SK-N-SH (cell line): ENCODE data around the gene BCL11A. TPM values are rescaled to one million over a fixed set of nuclear protein-coding genes. Genes with fewer than 3 reads are reported as not detected.

Experiments
- CTCF ChIA-PET: fragments of 300-600, 350-600 bp; formaldehyde crosslinking; extraction: SDS; loops from one replicate; lab custom pipeline; 2021; lab: Yijun Ruan, JAX
- POLR2A ChIA-PET: fragments of 350-600 bp; sonication (Branson Sonifier 250); formaldehyde crosslinking; extraction: SDS; loops from one replicate; lab custom pipeline; 2020; ENCODE audit warnings: antibody characterized with exemption, inconsistent platforms; lab: Yijun Ruan, JAX
- DNase-seq: peaks from one replicate; pipeline ENCODE4 v3.0.0; 2012
- H2AFZ ChIP-seq: fragments of 200-600 bp; sonication (generic); 2 replicates; pipeline ENCODE4 v1.8.1; 2016; ENCODE audit warnings: antibody characterized with exemption, mild to moderate bottlenecking, low read depth
- H3F3A ChIP-seq: fragments of 200-600 bp; sonication (generic); replicated peaks from 2 replicates; pipeline ENCODE3; 2016; ENCODE audit warnings: antibody characterized with exemption, mild to moderate bottlenecking; ENCODE audit not compliant: insufficient read depth
- H3K27ac ChIP-seq, 2 experiments: fragments of 200-500 bp in 1 of 2; fragments of 200-600 bp in 1 of 2; sonication (Bioruptor generic) in 1 of 2; sonication (generic), shearing (Covaris generic) in 1 of 2; 2 replicates each; pipeline versions ENCODE4 v1.5.1 to v1.6.1; 2014 to 2016; ENCODE audit warnings: low read depth in 2 of 2, inconsistent platforms in 1 of 2, low read length in 1 of 2, mild to moderate bottlenecking in 1 of 2, mixed read lengths in 1 of 2
- H3K27me3 ChIP-seq: fragments of 200-600 bp; sonication (generic), shearing (Covaris generic); 2 replicates; pipeline ENCODE4 v1.6.1; 2016; ENCODE audit warnings: mixed run types; ENCODE audit not compliant: insufficient read depth
- H3K36me3 ChIP-seq, 2 experiments: fragments of 200-500 bp in 1 of 2; fragments of 200-600 bp in 1 of 2; sonication (Bioruptor generic) in 1 of 2; sonication (generic) in 1 of 2; replicated peaks in 1 of 2; 2 replicates each; pipeline versions ENCODE3 to v1.5.1; 2014 to 2016; ENCODE audit warnings: low read length in 1 of 2, mild to moderate bottlenecking in 1 of 2; ENCODE audit not compliant: insufficient read depth in 2 of 2, control insufficient read depth in 1 of 2
- H3K4me1 ChIP-seq, 2 experiments: fragments of 200-500 bp in 1 of 2; fragments of 200-600 bp in 1 of 2; sonication (Bioruptor generic) in 1 of 2; sonication (generic), shearing (Covaris generic) in 1 of 2; 2 replicates each; pipeline versions ENCODE4 v1.5.1 to v1.6.1; 2014 to 2016; ENCODE audit warnings: low read depth in 1 of 2, low read length in 1 of 2, mixed run types in 1 of 2; ENCODE audit not compliant: insufficient read depth in 2 of 2, control insufficient read depth in 1 of 2
- H3K4me2 ChIP-seq: fragments of 200-600 bp; sonication (generic), shearing (Covaris generic); 2 replicates; pipeline ENCODE4 v1.6.1; 2017; ENCODE audit warnings: mixed run types
- H3K4me3 ChIP-seq, 2 experiments: fragments of 200-500 bp in 1 of 2; fragments of 200-600 bp in 1 of 2; sonication (Bioruptor generic) in 1 of 2; sonication (generic), shearing (Covaris generic) in 1 of 2; 2 replicates each; pipeline versions ENCODE4 v1.5.1 to v1.8.1; 2014 to 2016; ENCODE audit warnings: low read depth in 2 of 2, inconsistent platforms in 1 of 2, low read length in 1 of 2, mild to moderate bottlenecking in 1 of 2, mixed read lengths in 1 of 2, moderate library complexity in 1 of 2
- H3K79me2 ChIP-seq: fragments of 200-600 bp; sonication (generic); 2 replicates; pipeline ENCODE4 v1.8.1; 2017; ENCODE audit warnings: mild to moderate bottlenecking; ENCODE audit not compliant: insufficient read depth
- H3K9ac ChIP-seq: fragments of 200-600 bp; sonication (generic); 2 replicates; pipeline ENCODE4 v1.6.1; 2017; ENCODE audit warnings: mixed run types
- H3K9me2 ChIP-seq: fragments of 200-600 bp; sonication (generic); 2 replicates; pipeline ENCODE4 v1.6.1; 2017; ENCODE audit warnings: mixed run types
- H3K9me3 ChIP-seq: fragments of 200-600 bp; sonication (generic); 2 replicates; pipeline ENCODE4 v1.6.1; 2017; ENCODE audit warnings: mixed run types, mild to moderate bottlenecking, moderate library complexity
- H4K20me1 ChIP-seq: fragments of 200-600 bp; sonication (generic); 2 replicates; pipeline ENCODE4 v1.6.1; 2017; ENCODE audit warnings: mild to moderate bottlenecking, mixed run types; ENCODE audit not compliant: insufficient read depth
- FOSL2 ChIP-seq: IDR thresholded peaks from 2 replicates; pipeline ENCODE4 v1.4.0; 2012; ENCODE audit warnings: low read depth, mild to moderate bottlenecking, moderate library complexity, borderline replicate concordance
- FOXJ3 ChIP-seq: sonication (generic); formaldehyde crosslinking; IDR thresholded peaks from 2 replicates; pipeline ENCODE4 v1.5.1; 2020; ENCODE audit warnings: mild to moderate bottlenecking, missing genetic modification reagents
- GATA2 ChIP-seq: sonication (generic); formaldehyde crosslinking; IDR thresholded peaks from 2 replicates; pipeline ENCODE4 v1.5.0; 2020; ENCODE audit warnings: mild to moderate bottlenecking, missing genetic modification reagents
- MXI1 ChIP-seq: IDR thresholded peaks from 2 replicates; pipeline ENCODE4 v1.6.1; 2012; ENCODE audit warnings: mild to moderate bottlenecking, low read depth, low read length, improper control_type of control experiment
- RAD21 ChIP-seq: IDR thresholded peaks from 2 replicates; pipeline ENCODE4 v1.6.1; 2012; ENCODE audit warnings: mild to moderate bottlenecking, low read length
- REST ChIP-seq: IDR thresholded peaks from 2 replicates; pipeline ENCODE4 v1.6.1; 2012; ENCODE audit warnings: mild to moderate bottlenecking, low read depth, low read length, moderate library complexity
- TCF12 ChIP-seq: IDR thresholded peaks from 2 replicates; pipeline ENCODE4 v1.4.0; 2012
- USF2 ChIP-seq: fragments of 150-350 bp; IDR thresholded peaks from 2 replicates; pipeline ENCODE4 v1.6.1; 2017; ENCODE audit warnings: antibody characterized with exemption, low read length, low read depth, borderline replicate concordance
- YY1 ChIP-seq: IDR thresholded peaks from 2 replicates; pipeline ENCODE4 v1.4.0; 2012; ENCODE audit warnings: low read depth, mild to moderate bottlenecking
- WGBS: methylation state at CpG from one replicate; pipeline ENCODE4 v1.1.6; 2017; ENCODE audit warnings: low lambda C conversion rate; 5-methylcytosine and 5-hydroxymethylcytosine counted together
- polyA plus RNA-seq, 3 experiments: library from polyadenylated mRNA; depleted of rRNA; stranded (reverse); fragments of >200 nt; gene quantifications; 2 replicates each; pipeline ENCODE4 v1.2.3, GENCODE V29; 2012

Gene BCL11A
- polyA plus RNA-seq, 1 of the 3 experiments (the other 2 are of a cell fraction): 1.9 TPM

- Histone ChIP-seq H3K36me3 (no peaks in the 10 kb centered on the region), H3F3A (no peaks in the 10 kb centered on the region), H3K4me2 (no peak overlapping the region), H3K79me2 (no peaks in the 10 kb centered on the region), H3K9me2 (no peaks in the 10 kb centered on the region), H2AFZ (no peak overlapping the region), H3K4me1 (no peaks in the 10 kb centered on the region), H3K9me3 (no peaks in the 10 kb centered on the region), H3K27ac (no peak overlapping the region), H3K27me3 (no peaks in the 10 kb centered on the region), H4K20me1 (no peaks in the 10 kb centered on the region), H3K4me3 (no peak overlapping the region), H3K9ac (no peak overlapping the region)
- CTCF ChIA-PET: interaction anchor here (1.4 to 2.0 kb wide), 2 partner anchors 15 to 110 kb away, joined by 3 to 5 read pairs; no protein-coding TSS in a partner anchor
- POLR2A ChIA-PET: no interaction called here
- WGBS: 94% methylated on average over 4 of the region's 5 CpGs
- DNase-seq: no peak
- TF ChIP-seq FOXJ3 (CRISPR knock-in tag): no peak
- TF ChIP-seq REST: no peak
- TF ChIP-seq RAD21: no peak
- no peak for TF ChIP-seq TCF12
- TF ChIP-seq, all 33 proteins: peak for 0
Observed at GRCh38 chr2:60472041-60472440, 81.4 kb downstream of the BCL11A start.

- no peak overlapping the region for H3K4me2 ChIP-seq
- no peaks in the 10 kb centered on the region for H4K20me1 ChIP-seq
- no peak for DNase-seq
- WGBS: 85% methylated on average over 5 of the region's 5 CpGs
- ChIA-PET POLR2A (no interaction called here), CTCF (no interaction called here)
- no peaks in the 10 kb centered on the region for H3K9me2 ChIP-seq
- H3F3A ChIP-seq: no peaks in the 10 kb centered on the region
- H3K4me1 ChIP-seq: no peaks in the 10 kb centered on the region
- no peak overlapping the region for H3K4me3 ChIP-seq
- H3K27me3 ChIP-seq: no peaks in the 10 kb centered on the region
- H3K9me3 ChIP-seq: no peaks in the 10 kb centered on the region
- TF ChIP-seq YY1 (no peak), FOSL2 (no peak), USF2 (no peak), GATA2 (no peak), MXI1 (no peak)
- no peak overlapping the region for H3K9ac ChIP-seq
- H3K79me2 ChIP-seq: no peaks in the 10 kb centered on the region
- H3K36me3 ChIP-seq: no peaks in the 10 kb centered on the region
- no peak overlapping the region for H2AFZ ChIP-seq
- H3K27ac ChIP-seq: no peak overlapping the region
Observed at GRCh38 chr2:60470340-60470739, 83.1 kb downstream of the BCL11A start.
